HT1080 (cell line): ENCODE measurements around the gene C11orf52. TPM values are rescaled to one million over a fixed set of nuclear protein-coding genes. Genes with fewer than 3 reads are reported as not detected.

Experiments used
- DNase-seq: peaks from one replicate; pipeline ENCODE4 v3.0.0-alpha.2; 2015; ENCODE audit warnings: low read depth
- total RNA-seq: library from RNA; depleted of rRNA; stranded (reverse); fragments of >200 nt; shearing (Covaris generic); gene quantifications from 2 replicates; pipeline ENCODE4 v1.2.3, GENCODE V29; 2014

The C11orf52 gene
- total RNA-seq, 1 experiment from 2014 or later, result not detected

DNA sequence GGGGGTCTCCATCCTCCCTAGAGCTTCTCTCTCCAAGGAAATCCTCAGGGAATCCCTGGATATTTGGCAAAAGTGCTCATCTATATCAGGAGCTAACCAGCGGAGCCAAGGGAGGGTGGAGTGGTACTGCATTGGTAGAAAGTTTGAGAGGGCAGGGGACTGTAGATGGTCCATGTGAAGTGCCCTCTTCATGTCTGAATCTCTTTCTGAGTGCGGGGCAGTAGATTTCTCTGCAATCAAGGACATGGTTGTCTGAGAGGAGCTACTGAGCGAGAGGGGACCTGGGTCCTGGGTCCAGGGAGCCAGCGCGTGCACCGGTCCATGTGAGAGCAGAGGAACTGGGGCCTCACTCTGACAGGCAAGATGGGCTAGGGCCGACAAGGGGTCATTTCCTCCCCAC is 19.1 kb downstream of the C11orf52 start:
- DNase-seq, result no peak

DNA sequence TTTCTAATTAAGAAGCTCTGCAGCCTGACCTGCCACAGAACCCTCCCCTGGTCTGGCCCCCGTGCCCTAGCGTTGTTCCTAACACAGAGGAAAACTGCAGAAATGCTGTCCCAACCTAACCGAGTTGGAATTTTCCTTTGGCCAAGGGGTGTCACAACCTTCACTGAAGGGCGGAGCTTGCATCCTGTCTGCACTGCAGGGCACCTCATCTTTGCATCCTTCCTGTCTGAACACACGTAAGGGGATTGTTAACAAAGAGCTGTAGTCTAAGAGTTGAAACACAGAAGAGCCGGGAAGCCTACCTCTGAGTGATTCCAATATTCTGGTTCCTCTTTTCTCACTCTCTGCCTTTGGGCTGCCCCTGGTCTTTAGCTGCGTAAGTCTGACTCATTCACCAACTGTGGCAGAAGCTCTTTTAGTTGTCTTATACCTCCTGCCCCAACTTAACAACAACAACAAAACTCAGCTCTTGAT is 20.0 kb downstream of the C11orf52 start:
- peak; percentile 76 for DNase-seq

DNA sequence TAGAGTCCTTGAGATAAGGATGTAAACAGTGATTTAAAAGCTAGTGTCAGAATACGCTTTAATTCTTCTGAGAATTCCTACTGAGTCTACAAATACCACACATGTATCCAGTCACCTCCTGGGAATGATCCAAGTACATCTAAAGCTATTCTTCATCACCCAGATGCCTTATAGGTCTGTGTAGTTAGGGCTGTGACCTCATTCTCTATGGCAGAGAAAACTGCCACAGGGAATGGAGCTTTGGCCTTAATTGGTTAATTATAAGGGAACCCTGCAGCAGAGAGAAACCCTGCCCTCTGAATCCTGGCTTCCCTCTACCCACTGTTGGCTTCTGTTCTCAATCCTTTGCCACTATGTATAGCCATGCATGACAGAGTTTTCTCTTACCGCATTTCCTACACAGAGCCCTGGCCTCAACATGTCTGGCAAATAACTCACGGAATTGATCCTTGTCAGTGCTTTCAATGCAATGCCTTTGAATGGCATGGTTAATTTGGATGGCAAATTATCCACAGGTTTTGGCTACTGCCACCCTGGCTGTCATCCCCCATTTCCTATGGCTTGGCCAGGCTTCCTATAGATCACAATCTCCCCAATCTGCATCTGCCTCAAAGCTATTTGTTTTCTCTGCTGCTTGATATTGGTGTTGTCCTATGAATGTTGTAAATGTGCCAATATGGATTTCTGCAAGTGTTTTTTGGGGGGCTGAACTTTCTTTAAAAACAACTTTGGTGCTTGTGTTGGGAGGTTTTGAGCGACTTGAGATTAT is 21.3 kb downstream of the C11orf52 start:
- peak; percentile 70 for DNase-seq

DNA sequence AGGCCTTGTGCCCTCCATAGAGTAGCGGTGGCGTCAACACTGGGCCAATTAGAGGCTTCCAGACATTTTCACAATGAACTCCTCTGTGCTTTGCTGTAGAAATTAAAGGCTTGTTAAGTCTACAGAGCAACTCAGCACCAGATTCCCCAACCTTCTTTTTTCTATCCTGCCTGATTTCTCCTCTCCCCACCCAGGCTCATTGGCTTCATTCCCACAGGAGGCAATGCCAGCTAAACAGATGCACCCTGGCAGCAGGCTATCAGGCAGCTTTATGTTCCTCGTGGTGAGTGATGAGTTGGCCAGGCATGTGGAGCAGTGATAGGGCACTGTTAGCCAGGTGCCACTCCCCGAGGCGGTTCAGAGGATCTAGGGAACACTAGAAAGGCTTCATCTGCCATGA is 23.2 kb downstream of the C11orf52 start:
- DNase-seq, result peak; percentile 27

GRCh38 chr11:111942829-111943228 is 24.1 kb downstream of the C11orf52 start:
- DNase-seq, result no peak

GRCh38 chr11:111944139-111944538 is 25.4 kb downstream of the C11orf52 start:
- peak; percentile 56 for DNase-seq

- peak; percentile 86 for DNase-seq
These were observed 25.9 kb downstream of the C11orf52 start for GRCh38 chr11:111944651-111945051.

GRCh38 chr11:111945198-111945597 is 26.5 kb downstream of the C11orf52 start:
- DNase-seq, result peak; percentile 34

DNA sequence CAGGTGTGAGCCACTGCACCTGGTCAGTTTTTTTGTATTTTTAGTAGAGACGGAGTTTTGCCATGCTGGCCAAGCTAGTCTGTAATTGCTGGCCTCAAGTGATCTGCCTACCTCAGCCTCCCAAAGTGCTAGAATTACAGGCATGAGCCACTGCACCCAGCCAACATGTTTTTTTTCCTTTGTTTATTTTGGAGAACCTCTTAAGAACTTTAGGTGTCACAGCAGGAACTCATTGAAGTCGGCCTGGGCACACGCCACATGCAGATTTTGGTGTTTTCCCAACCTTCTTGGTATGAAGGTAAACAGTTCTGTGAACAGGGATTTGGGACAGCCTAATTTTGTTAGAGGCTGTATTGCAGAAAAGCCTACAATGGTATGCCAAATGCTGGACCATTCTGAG is 27.8 kb downstream of the C11orf52 start:
- DNase-seq, result no peak

DNA sequence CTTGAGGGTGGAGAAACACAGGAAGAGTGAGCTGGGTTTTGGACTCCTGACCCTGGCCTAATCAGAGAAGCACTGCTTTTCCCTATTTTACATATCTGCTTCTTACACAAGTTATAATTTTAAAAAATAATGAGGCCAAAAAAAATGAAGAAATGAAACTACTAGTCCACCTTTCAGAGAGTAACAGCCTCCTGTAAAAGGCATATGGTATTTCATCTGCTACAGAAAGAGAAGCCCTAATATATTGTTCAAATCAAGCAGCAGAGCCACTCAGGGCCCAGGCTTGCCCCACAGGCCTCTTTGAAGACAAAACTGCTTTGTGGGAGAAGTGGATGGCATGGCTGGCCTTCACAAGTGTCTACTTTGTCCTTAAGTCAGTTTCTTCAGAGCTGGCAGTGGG is 28.4 kb downstream of the C11orf52 start:
- DNase-seq, result no peak

DNA sequence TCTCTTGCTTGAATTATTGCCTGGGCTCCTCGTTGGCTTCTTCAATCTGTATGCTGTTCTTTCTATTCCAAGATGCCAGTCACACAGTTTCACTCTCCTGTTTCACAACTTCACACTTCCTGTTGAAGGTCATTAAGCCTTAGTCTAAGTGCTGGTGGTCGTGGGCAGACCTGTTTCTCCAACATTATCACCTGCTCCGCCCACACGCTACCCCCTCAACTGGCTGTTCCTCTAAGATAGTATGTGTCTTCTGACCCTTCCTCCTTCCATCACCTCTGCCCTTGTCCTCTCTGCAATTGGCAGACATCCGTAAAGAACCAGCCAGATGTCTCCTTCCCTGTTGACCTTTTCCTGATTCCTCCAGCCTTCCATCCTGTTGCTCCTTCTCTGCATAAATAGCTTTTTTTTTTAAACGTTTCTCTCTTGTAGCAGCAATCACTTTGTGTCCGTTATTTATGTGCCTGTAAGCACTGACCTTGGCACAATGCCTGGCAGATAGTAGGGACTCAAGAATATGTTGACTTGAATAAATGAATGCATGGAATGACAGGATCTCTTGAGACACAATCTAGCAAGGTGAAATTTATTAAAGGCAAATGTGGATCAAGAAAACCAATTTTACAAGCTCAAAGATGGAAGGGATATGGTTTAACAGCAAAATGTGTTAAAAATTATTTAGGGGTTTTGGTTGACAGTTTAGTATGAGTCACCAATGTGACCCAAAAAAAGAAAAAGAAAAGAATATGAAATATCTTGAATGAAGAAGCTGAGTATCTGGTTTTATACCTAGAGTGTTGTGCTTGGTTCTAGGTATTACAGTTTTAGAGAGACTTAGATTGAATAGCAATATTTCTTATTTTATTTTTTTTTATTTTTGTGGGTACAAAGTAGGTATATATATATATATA is 31.1 kb downstream of the C11orf52 start:
- DNase-seq, result no peak

DNA sequence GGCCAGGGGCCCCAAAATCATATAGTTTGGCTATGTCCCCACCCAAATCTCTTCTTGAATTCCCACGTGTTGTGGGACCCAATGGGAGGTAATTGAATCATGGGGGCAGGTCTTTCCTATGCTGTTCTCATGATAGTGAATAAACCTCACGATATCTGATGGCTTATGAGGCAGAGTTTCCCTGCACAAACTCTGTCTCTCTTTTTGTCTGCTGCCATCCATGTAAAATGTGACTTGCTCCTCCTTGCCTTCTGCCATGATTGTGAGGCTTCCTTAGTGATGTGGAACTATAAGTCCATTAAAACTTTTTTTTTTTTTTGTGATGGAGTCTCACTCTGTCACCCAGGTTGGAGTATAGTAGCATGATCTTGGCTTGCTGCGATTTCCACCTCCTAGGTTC is 32.9 kb downstream of the C11orf52 start:
- no peak for DNase-seq

- DNase-seq, result no peak
These were observed 35.4 kb downstream of the C11orf52 start for GRCh38 chr11:111954154-111954553.

DNA sequence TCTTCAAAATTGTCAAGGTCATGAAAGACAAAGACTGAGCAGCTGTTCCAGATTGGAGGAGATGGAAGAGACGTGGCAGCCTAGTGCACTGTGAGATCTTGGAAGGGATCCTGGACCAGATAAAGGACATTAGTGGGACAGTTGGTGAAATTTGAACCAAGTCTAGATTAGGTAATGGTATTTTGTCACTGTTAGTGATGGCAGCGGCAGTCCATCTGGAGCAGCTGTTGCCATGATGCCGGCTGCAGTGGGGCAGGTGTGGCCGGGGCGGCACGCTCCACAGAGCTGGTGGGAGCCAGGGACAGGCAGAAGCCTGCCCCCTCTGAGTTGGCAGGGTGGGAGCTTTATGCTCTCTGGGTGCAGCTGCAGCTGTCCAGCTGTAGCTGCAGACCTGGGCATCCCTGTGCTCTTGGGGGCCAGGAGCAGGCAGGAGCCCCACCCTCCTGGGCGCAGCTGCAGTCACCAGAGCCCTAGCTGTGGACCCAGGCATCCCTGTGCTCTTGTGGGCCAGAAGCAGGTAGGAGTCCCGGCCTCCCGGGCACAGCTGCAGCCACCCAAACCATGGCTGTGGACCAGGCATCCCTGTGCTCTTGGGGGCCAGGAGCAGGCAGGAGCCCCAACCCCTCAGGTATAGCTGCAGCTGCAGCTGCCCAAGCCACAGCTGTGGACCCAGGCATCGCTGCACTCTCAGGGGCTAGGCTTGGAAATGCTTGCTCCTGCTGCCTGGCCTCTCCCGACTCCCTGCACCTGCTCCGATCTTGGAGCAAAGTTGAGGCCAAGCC is 39.1 kb downstream of the C11orf52 start:
- no peak for DNase-seq

- DNase-seq, result no peak
These were observed 42.2 kb downstream of the C11orf52 start for GRCh38 chr11:111960916-111961315.

DNA sequence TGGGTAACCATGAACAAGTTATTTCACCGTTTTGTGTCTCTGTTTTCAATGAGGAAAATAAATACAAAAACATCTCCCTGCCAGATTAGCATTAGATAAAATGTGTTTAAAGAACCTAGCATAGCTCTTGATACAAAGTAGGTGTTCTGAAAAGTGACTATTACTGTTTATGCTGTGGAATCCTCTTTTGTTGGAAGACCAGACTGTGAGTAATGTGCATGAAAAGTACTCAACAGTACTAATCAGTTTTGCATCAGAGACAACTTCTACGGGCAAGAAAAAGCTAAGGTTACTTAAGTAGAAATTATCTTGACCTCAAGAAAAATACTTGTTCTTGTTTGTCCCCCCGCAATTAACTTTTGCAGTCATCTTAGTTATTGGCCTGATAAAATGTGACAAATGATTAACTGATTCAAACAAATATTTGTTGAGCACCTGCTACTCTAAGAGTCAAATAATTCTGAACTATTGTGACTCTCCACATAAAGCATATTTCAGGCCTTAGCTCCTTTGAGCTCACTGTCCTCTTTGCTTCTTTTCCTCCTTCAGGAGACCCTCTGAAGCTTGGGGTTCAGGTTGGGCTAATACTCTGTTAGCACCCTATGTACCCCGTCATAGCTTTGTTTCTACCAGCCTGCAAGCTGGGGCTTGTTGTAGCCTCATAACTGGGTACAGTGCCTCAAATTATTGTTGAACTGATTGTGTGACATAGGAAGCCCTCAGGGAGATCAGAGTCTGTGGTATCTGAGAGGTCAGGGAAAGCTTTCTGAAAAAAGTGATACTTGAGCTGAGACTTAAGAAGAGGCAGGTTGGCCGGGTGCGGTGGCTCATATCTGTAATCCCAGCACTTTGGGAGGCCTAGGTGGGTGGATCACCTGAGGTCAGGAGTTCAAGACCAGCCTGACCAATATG is 42.9 kb downstream of the C11orf52 start:
- DNase-seq, result no peak

DNA sequence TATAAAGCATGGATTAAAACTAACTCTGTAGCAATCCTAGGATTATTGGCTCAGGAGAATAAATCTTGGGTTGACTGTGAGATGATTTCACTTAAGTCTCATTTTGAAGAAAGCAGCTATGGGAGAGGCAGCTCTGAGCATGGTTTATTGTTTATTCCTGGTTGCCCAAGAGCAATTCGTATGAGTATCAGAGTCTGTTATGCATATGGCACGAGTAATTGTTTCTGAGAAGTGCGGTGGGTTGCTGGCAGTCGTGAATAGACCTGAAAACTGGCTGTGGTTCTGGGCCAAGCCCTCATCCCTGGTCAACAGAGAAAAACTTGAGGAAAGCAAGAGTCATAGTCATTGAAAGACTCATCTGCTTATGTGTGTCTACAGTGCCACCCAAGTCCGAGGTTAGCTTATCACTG is 45.2 kb downstream of the C11orf52 start:
- no peak for DNase-seq

GRCh38 chr11:111966678-111967077 is 48.0 kb downstream of the C11orf52 start:
- no peak for DNase-seq

- DNase-seq, result no peak
These were observed 48.9 kb downstream of the C11orf52 start for GRCh38 chr11:111967649-111968048.

DNA sequence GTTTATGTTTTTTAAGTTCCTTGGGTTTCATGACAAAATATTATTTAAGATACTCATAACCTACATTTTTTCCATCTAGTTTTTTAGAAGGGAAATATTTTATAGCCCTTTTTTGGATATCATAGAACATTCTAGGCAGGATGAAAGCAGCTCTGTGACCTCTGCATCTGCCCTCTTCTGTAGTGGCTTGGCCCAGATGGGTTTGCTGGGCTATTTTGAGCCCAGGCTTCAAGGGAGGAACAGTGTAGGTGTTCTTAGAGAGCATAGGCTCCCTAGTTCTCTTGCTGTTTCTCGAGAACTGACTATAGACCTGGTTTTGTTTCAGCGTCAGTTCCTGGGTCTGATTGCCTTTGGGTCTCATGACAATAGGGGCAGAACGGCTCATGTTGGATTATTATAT is 50.6 kb downstream of the C11orf52 start:
- no peak for DNase-seq
